Peyer's patch (tissue), 4 donors: ENCODE measurements around the gene IQCF2.

Experiments used
- POLR2A ChIP-seq, 2 donors: fragments of 450-650 bp; IDR thresholded peaks; one replicate each; pipeline ENCODE4 v1.5.1; 2017; ENCODE audit warnings: antibody characterized with exemption in 2 of 2, mild to moderate bottlenecking in 2 of 2, moderate library complexity in 2 of 2
- TF ChIP-seq, protein P1 (sequence below), 6 experiments: fragments of 450-650 bp in 4 of 6; fragments of 200-600 bp in 2 of 6; sonication (generic) in 1 of 6; IDR thresholded peaks; one replicate each; pipeline ENCODE4 v1.5.1; 2017 to 2019; ENCODE audit warnings: antibody characterized with exemption in 6 of 6, mild to moderate bottlenecking in 3 of 6, moderate library complexity in 1 of 6

DNA sequence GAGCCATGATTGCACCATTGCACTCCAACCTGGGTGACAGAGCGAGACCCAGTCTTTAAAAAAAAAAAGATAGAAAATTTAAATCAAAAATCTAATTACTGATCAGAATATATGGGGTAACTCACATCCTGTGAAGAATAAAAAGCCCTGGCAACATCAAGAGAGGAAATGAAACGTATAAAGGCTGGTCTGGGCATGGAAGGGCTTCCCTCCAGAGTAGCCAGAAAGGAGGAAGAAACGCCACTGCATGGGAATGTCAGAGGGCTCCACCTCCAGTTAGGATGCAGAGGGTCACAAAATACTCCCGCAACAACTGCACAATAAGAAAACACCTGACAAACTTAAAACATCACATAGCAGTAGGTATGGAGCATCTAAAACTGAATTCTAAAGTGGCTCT is 46.6 kb downstream of the IQCF2 start:
- no peak for TF ChIP-seq POLR2A (IDR thresholded peaks at IDR 0.05)
- TF ChIP-seq, protein P1, sequence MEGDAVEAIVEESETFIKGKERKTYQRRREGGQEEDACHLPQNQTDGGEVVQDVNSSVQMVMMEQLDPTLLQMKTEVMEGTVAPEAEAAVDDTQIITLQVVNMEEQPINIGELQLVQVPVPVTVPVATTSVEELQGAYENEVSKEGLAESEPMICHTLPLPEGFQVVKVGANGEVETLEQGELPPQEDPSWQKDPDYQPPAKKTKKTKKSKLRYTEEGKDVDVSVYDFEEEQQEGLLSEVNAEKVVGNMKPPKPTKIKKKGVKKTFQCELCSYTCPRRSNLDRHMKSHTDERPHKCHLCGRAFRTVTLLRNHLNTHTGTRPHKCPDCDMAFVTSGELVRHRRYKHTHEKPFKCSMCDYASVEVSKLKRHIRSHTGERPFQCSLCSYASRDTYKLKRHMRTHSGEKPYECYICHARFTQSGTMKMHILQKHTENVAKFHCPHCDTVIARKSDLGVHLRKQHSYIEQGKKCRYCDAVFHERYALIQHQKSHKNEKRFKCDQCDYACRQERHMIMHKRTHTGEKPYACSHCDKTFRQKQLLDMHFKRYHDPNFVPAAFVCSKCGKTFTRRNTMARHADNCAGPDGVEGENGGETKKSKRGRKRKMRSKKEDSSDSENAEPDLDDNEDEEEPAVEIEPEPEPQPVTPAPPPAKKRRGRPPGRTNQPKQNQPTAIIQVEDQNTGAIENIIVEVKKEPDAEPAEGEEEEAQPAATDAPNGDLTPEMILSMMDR (IDR thresholded peaks at IDR 0.05) = no peak
